ENCODE data around the gene MBD3L2B. TPM values are rescaled to one million over a fixed set of nuclear protein-coding genes. Genes with fewer than 3 reads are reported as not detected.
"Not testable (repeated sequence)": the region's sequence is repeated elsewhere in the genome, so short reads cannot be mapped to it uniquely, and the experiment has no call there.

Gene MBD3L2B
- total RNA-seq (ENCODE audit: low replicate concordance) = not detected in 2 replicates
- long read RNA-seq = 0 reads

DNA sequence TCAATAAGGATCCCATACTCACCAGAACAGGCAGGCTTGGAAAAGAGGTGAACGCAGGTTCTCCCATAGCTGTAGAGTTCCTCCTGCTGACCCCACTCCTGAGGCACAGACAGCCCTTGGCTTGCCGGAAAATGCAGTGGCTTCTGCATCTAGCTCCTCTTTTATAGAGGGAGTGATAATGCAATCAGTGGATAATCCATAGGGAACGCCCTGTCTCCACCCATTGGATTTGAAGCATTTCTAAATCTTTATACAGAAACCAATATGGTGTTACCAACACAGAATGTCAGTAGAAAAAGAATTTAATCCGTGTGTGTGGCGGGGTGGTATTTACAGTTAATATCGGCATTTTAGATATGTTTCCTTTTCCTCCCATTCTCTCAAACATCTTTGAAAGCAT is at the start of gene MBD3L2B:
Gene MBD3L2B, minus strand, starts transcription at position 101 of the 400 bp plus-strand sequence. Its CDS starts 34 bp downstream, at position 67.
- not testable (repeated sequence) for H3K27ac Mint-ChIP-seq; DNase-seq (ENCODE audit: extremely low spot score, unreplicated experiment); H3K36me3 Mint-ChIP-seq; H3K4me1 Mint-ChIP-seq (ENCODE audit: unreplicated experiment); H3K4me3 Mint-ChIP-seq; H3K9me3 Mint-ChIP-seq; H3K27me3 Mint-ChIP-seq

DNA sequence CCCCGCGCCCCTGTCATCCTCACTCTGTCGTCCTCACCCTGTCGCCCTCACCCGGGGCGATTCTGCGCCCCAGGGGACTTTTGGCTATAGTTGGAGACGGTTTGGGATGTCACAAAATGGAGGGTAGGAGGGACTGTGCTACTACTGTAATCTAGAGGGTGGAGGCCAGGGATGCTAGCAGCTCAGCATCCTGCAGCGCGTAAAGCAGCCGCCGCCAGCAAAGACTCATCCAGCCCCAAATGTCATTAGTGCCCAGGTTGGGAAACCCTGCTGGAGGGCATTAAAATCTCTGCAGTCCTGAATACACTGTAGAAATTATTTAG is 48.6 kb upstream of the MBD3L2B start:
- Mint-ChIP-seq H3K4me1 (ENCODE audit: unreplicated experiment) (peaks cover 4% of the 10 kb centered on the region), H3K36me3 (peaks cover 16% of the 10 kb centered on the region), H3K27ac (peak overlapping the region; percentile 91), H3K27me3 (no peaks in the 10 kb centered on the region), H3K9me3 (no peaks in the 10 kb centered on the region), H3K4me3 (peak overlapping the region; percentile 96)
- TF ChIP-seq, protein P1, sequence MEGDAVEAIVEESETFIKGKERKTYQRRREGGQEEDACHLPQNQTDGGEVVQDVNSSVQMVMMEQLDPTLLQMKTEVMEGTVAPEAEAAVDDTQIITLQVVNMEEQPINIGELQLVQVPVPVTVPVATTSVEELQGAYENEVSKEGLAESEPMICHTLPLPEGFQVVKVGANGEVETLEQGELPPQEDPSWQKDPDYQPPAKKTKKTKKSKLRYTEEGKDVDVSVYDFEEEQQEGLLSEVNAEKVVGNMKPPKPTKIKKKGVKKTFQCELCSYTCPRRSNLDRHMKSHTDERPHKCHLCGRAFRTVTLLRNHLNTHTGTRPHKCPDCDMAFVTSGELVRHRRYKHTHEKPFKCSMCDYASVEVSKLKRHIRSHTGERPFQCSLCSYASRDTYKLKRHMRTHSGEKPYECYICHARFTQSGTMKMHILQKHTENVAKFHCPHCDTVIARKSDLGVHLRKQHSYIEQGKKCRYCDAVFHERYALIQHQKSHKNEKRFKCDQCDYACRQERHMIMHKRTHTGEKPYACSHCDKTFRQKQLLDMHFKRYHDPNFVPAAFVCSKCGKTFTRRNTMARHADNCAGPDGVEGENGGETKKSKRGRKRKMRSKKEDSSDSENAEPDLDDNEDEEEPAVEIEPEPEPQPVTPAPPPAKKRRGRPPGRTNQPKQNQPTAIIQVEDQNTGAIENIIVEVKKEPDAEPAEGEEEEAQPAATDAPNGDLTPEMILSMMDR (conservative IDR thresholded peaks at IDR 0.05) = no peak
- DNase-seq (ENCODE audit: extremely low spot score, unreplicated experiment) = no peak

DNA sequence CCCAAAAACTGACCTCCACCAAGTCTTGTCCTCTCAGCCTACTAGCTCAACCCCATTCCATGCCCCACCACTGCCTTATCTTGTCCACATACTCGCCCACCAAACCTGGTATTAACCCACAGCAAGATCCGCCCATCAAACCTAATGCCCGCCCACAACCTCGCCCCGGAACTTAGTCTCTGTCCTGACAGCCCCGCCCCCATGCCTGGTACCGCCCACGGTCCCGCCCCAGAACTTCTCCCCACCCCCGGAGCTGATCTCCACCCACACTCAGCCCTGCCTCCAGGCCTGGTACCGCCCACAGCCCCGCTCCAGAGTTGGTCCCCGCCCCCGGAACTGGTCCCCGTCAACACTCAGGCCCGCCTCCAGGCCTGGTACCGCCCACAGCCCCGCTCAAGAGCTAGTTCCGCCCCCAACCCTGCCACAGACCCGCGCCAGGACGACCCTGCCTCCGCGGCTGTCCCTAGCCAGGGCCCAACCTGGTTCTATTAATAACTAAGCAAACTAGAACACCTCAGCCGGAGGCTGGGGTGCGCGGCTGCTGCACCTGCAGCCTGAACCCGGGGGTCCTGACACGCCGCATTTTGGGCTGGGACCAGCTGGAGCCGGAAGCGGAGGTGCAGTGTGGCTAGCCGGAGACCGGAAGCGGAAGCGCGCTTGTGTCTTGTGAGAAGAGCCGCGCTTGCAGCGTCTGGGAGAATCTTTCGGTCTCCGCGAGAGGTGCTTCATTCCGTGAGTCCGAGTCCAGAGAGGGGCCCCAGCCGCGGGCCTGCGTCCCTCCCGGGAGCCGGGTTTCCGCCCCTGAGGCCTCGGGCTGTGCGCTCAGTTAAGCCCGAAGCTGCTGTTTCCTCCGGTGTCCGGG is 48.0 kb upstream of the MBD3L2B start, which contains the start of gene ZNF557:
Gene ZNF557, plus strand, starts transcription at position 662 of the 862 bp plus-strand sequence. CDS start 5,372 bp downstream, outside the sequence.
- Mint-ChIP-seq H3K36me3 (peaks cover 13% of the 10 kb centered on the region), H3K27me3 (no peaks in the 10 kb centered on the region), H3K9me3 (no peaks in the 10 kb centered on the region), H3K4me3 (peak within 1 kb of the TSS; percentile 96), H3K27ac (peak within 1 kb of the TSS; percentile 91), H3K4me1 (ENCODE audit: unreplicated experiment) (peaks cover 4% of the 10 kb centered on the region)
- peak; percentile 98 for DNase-seq (ENCODE audit: extremely low spot score, unreplicated experiment)
- TF ChIP-seq, protein P1 (conservative IDR thresholded peaks at IDR 0.05) = no peak

DNA sequence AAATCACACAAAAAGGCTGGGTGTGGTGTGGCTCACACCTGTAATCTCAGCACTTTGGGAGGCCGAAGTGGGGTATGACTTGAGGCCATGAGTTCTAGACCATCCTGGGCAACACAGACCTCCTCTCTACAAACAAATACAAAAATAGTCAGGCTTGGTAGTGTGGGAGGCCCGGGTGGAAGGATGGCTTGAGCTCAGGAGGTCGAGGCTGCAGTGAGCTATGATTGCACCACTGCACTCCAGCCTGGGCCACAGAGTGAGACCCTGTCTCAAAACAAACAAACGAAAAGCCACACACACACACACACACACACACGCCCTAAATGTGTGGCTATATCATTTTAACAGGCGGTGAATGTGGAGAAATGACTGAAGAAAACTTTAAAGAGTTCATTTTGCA is 47.4 kb upstream of the MBD3L2B start:
- TF ChIP-seq, protein P1 (conservative IDR thresholded peaks at IDR 0.05) = no peak
- no peaks in the 10 kb centered on the region for H3K9me3 Mint-ChIP-seq
- peaks cover 10% of the 10 kb centered on the region for H3K36me3 Mint-ChIP-seq
- peak overlapping the region; percentile 96 for H3K4me3 Mint-ChIP-seq
- DNase-seq (ENCODE audit: extremely low spot score, unreplicated experiment) = no peak
- peaks cover 4% of the 10 kb centered on the region for H3K4me1 Mint-ChIP-seq (ENCODE audit: unreplicated experiment)
- H3K27ac Mint-ChIP-seq = peak overlapping the region; percentile 91
- H3K27me3 Mint-ChIP-seq = no peaks in the 10 kb centered on the region

DNA sequence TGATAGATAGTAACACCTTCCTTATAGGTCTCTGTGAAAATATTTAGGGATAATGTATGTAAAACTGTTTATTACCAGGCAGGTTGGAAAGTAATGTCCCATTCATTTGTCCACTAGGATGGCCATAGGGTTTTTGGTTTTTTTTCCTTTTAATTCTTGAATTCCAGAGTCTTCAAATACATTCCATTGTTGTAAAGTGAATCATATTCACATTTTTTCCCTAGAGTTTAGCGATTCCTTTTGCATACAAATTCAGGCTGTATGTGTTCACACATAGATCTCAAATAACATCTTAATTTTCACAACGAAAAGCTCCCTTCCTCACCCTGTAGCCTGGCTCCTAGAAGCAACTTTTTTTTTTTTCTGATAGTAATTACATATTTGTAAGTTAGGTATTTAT is 46.5 kb upstream of the MBD3L2B start:
- H3K4me1 Mint-ChIP-seq (ENCODE audit: unreplicated experiment) = peaks cover 4% of the 10 kb centered on the region
- no peak for DNase-seq (ENCODE audit: extremely low spot score, unreplicated experiment)
- no peaks in the 10 kb centered on the region for H3K27me3 Mint-ChIP-seq
- no peaks in the 10 kb centered on the region for H3K9me3 Mint-ChIP-seq
- no peak overlapping the region for H3K27ac Mint-ChIP-seq
- H3K36me3 Mint-ChIP-seq = peaks cover 8% of the 10 kb centered on the region
- TF ChIP-seq, protein P1 (conservative IDR thresholded peaks at IDR 0.05) = no peak
- no peak overlapping the region for H3K4me3 Mint-ChIP-seq

DNA sequence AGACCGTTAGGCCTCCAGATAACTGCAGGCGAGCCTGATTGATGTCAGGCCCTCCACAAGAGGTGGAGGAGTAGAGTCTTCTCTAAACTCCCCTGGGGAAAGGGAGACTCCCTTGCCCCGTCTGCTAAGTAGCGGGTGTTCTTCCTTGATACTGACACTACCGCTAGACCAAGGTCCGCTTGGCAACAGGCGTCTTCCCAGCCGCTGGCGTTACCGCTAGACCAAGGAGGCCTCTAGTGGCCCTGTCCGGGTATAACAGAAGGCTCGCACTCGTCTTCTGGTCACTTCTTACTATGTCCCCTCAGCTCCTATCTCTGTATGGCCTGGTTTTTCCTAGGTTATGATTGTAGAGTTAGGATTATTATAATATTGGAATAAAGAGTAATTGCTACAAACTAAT is 45.9 kb upstream of the MBD3L2B start:
- not testable (repeated sequence) for H3K4me1 Mint-ChIP-seq (ENCODE audit: unreplicated experiment); H3K9me3 Mint-ChIP-seq; H3K4me3 Mint-ChIP-seq; DNase-seq (ENCODE audit: extremely low spot score, unreplicated experiment); H3K27ac Mint-ChIP-seq; H3K27me3 Mint-ChIP-seq; H3K36me3 Mint-ChIP-seq
- TF ChIP-seq, protein P1 (conservative IDR thresholded peaks at IDR 0.05) = peak; percentile 50
